ENCODE results near the gene SEMA6A. TPM values are rescaled to one million over a fixed set of nuclear protein-coding genes. Genes with fewer than 3 reads are reported as not detected.

The SEMA6A gene
- total and polyA plus RNA-seq, 10 of the 15 experiments (the other 5 are each of a cell fraction or from before 2014, with no cell fraction given), result 0.16 to 10.2 (median 1.1) TPM

GRCh38 chr5:116577064-116577788 is 2.6 kb upstream of the SEMA6A start (continued):
- peak; percentile 89 for TF ChIP-seq CREB1 (IDR thresholded peaks at IDR 0.05; ENCODE audit: low read depth)
- TF ChIP-seq SMARCA5 (IDR thresholded peaks at IDR 0.05), result peak; percentile 64; the same call in 1 of the 2 replicates
- TF ChIP-seq CBX5 (IDR thresholded peaks at IDR 0.05; ENCODE audit: low read depth), result peak; percentile 86; the same call in 1 of the 2 replicates
- TF ChIP-seq SP1 (IDR thresholded peaks at IDR 0.05; ENCODE audit: low read depth, low read length), result peak; percentile 40
- peak; percentile 57; the same call in 1 of the 2 replicates for TF ChIP-seq JUND (IDR thresholded peaks at IDR 0.05; ENCODE audit: low read depth, low read length)
- peak; percentile 42; the same call in 1 of the 2 replicates for TF ChIP-seq SMC3 (IDR thresholded peaks at IDR 0.05; ENCODE audit: borderline replicate concordance, low read length)
- peak; percentile 57; the same call in 1 of the 2 replicates for TF ChIP-seq TCF12 (IDR thresholded peaks at IDR 0.05; ENCODE audit: low read depth, low read length)
- peak; percentile 50 for TF ChIP-seq RAD21 (IDR thresholded peaks at IDR 0.05; ENCODE audit: insufficient read depth, low read depth, low read length)
- TF ChIP-seq KDM1A (IDR thresholded peaks at IDR 0.05; ENCODE audit: borderline replicate concordance), result no peak
- TF ChIP-seq RUNX3 (IDR thresholded peaks at IDR 0.05; ENCODE audit: low read length), result peak; percentile 98
- no peak; the same call in 1 of the 2 replicates for TF ChIP-seq MAX (IDR thresholded peaks at IDR 0.05; ENCODE audit: low read depth, low read length)
- TF ChIP-seq USF1 (IDR thresholded peaks at IDR 0.05; ENCODE audit: borderline replicate concordance, extremely low read length, insufficient read depth, low read depth, low read length), result no peak
- TF ChIP-seq PML (IDR thresholded peaks at IDR 0.05; ENCODE audit: low read length), result peak; percentile 84; the same call in 1 of the 2 replicates
- no peak for TF ChIP-seq SIN3A (IDR thresholded peaks at IDR 0.05; ENCODE audit: low read depth, low read length)
- TF ChIP-seq BACH1 (IDR thresholded peaks at IDR 0.05; ENCODE audit: borderline replicate concordance), result peak; percentile 22; the same call in 1 of the 2 replicates
- peak; percentile 88 to 94; a peak in 3 of 4 replicates for TF ChIP-seq EP300 (IDR thresholded peaks at IDR 0.05; ENCODE audit: borderline replicate concordance in 1 of 2, control insufficient read depth in 1 of 2, low read depth in 2 of 2, low read length in 2 of 2)
- TF ChIP-seq FOS (IDR thresholded peaks at IDR 0.05; ENCODE audit: borderline replicate concordance, extremely low read depth, insufficient read length), result no peak
- no peak for TF ChIP-seq E2F4 (IDR thresholded peaks at IDR 0.05; ENCODE audit: low read depth, low read length)
- no peak for TF ChIP-seq NFYB (IDR thresholded peaks at IDR 0.05; ENCODE audit: insufficient read depth, low read depth, low read length)
- TF ChIP-seq PRDM15 (CRISPR knock-in tag; IDR thresholded peaks at IDR 0.05), result no peak
- TF ChIP-seq SREBF2 (IDR thresholded peaks at IDR 0.05; ENCODE audit: low read length), result peak; percentile 62; the same call in 1 of the 2 replicates
- TF ChIP-seq NBN (IDR thresholded peaks at IDR 0.05), result peak; percentile 88
- TF ChIP-seq EZH2 (IDR thresholded peaks at IDR 0.05; ENCODE audit: borderline replicate concordance, control insufficient read depth, low read depth, low read length), result no peak
- TF ChIP-seq ASH2L (IDR thresholded peaks at IDR 0.05; ENCODE audit: borderline replicate concordance, low read depth), result no peak
- no peak for TF ChIP-seq ZNF274 (IDR thresholded peaks at IDR 0.05; ENCODE audit: insufficient read depth, insufficient read length)
